CD14-positive monocyte (primary cell): ENCODE data around the gene INTS2. TPM values are rescaled to one million over a fixed set of nuclear protein-coding genes. Genes with fewer than 3 reads are reported as not detected.
"Not testable (repeated sequence)": the region's sequence is repeated elsewhere in the genome, so short reads cannot be mapped to it uniquely, and the experiment has no call there.

Experiments
- DNase-seq, 3 donors: peaks; one replicate each; pipeline ENCODE4 v3.0.0-alpha.2; 2011 to 2022
- H2AFZ ChIP-seq: 2 replicates; pipeline ENCODE4 v1.6.0; 2012; ENCODE audit warnings: mild to moderate bottlenecking, low read depth, low read length, inconsistent platforms; ENCODE audit not compliant: insufficient read depth, poor library complexity, severe bottlenecking
- H3K27ac ChIP-seq, 2 donors: 1 replicate in 1 of 2; 2 replicates in 1 of 2; pipeline ENCODE4 v1.5.1; 2012 to 2013; ENCODE audit warnings: low read length in 2 of 2, control low read depth in 1 of 2, inconsistent platforms in 1 of 2, low read depth in 1 of 2, mild to moderate bottlenecking in 1 of 2
- H3K27me3 ChIP-seq, 2 donors: one replicate each; pipeline versions ENCODE4 v1.6.0 to v1.6.1; 2011 to 2013; ENCODE audit warnings: low read length in 2 of 2; ENCODE audit not compliant: control insufficient read depth in 2 of 2, insufficient read depth in 2 of 2
- H3K36me3 ChIP-seq, 2 donors: replicated peaks in 1 of 2; 1 replicate in 1 of 2; 2 replicates in 1 of 2; pipeline versions ENCODE4 v1.5.1 to v1.6.1; 2012 to 2013; ENCODE audit warnings: low read length in 2 of 2, control low read depth in 1 of 2, inconsistent platforms in 1 of 2, mild to moderate bottlenecking in 1 of 2; ENCODE audit not compliant: insufficient read depth in 2 of 2, control insufficient read depth in 1 of 2
- H3K4me1 ChIP-seq, 2 donors: 1 replicate in 1 of 2; 2 replicates in 1 of 2; pipeline versions ENCODE4 v1.5.1 to v1.6.1; 2012 to 2013; ENCODE audit warnings: low read length in 2 of 2, control low read depth in 1 of 2, inconsistent platforms in 1 of 2, mild to moderate bottlenecking in 1 of 2, moderate library complexity in 1 of 2; ENCODE audit not compliant: insufficient read depth in 2 of 2, control insufficient read depth in 1 of 2
- H3K4me2 ChIP-seq: replicated peaks from 2 replicates; pipeline ENCODE3; 2012; ENCODE audit warnings: low read length, moderate library complexity, mild to moderate bottlenecking; ENCODE audit not compliant: poor library complexity, severe bottlenecking; ENCODE audit errors: extremely low read depth
- H3K4me3 ChIP-seq, 3 experiments: fragments of 200-600 bp in 1 of 3; sonication (generic) in 1 of 3; replicated peaks in 1 of 3; 1 replicate in 2 of 3; 2 replicates in 1 of 3; pipeline ENCODE4 v1.5.1; 2011 to 2013; ENCODE audit warnings: low read length in 3 of 3, mild to moderate bottlenecking in 3 of 3, control low read depth in 2 of 3, low read depth in 2 of 3, inconsistent platforms in 1 of 3, moderate library complexity in 1 of 3
- H3K79me2 ChIP-seq: 2 replicates; pipeline ENCODE4 v1.6.0; 2012; ENCODE audit warnings: mild to moderate bottlenecking, control low read depth, inconsistent platforms, low read length, moderate library complexity; ENCODE audit not compliant: insufficient read depth
- H3K9ac ChIP-seq: 2 replicates; pipeline ENCODE4 v1.6.0; 2017; ENCODE audit warnings: low read length, mild to moderate bottlenecking; ENCODE audit not compliant: insufficient read depth, poor library complexity, severe bottlenecking
- H3K9me3 ChIP-seq, 2 donors: replicated peaks in 1 of 2; 1 replicate in 1 of 2; 2 replicates in 1 of 2; pipeline versions ENCODE4 v1.5.1 to v1.6.1; 2012 to 2013; ENCODE audit warnings: low read length in 2 of 2, control low read depth in 1 of 2; ENCODE audit not compliant: control insufficient read depth in 1 of 2, insufficient read depth in 1 of 2
- H4K20me1 ChIP-seq: 2 replicates; pipeline ENCODE4 v1.6.0; 2012; ENCODE audit warnings: mild to moderate bottlenecking, low read length, control low read depth, moderate library complexity; ENCODE audit not compliant: insufficient read depth
- H3K27ac Mint-ChIP-seq, 7 donors: one replicate each; pipeline ENCODE4 v1.8.0; 2020; ENCODE audit warnings: mild to moderate bottlenecking in 7 of 7, mixed read lengths in 7 of 7, moderate library complexity in 6 of 7, inconsistent platforms in 2 of 7
- H3K27me3 Mint-ChIP-seq, 3 donors: one replicate each; pipeline ENCODE4 v1.8.0; 2021 to 2022; ENCODE audit warnings: low read depth in 3 of 3, mild to moderate bottlenecking in 3 of 3, mixed read lengths in 3 of 3, moderate library complexity in 3 of 3, inconsistent platforms in 1 of 3
- H3K36me3 Mint-ChIP-seq, 2 donors: one replicate each; pipeline ENCODE4 v1.8.0; 2020; ENCODE audit warnings: mixed read lengths in 2 of 2, inconsistent platforms in 1 of 2, mild to moderate bottlenecking in 1 of 2
- H3K4me1 Mint-ChIP-seq: one replicate; pipeline ENCODE4 v1.8.0; 2020; ENCODE audit warnings: mild to moderate bottlenecking, mixed read lengths
- H3K4me3 Mint-ChIP-seq, 2 donors: one replicate each; pipeline ENCODE4 v1.8.0; 2020; ENCODE audit warnings: mild to moderate bottlenecking in 2 of 2, mixed read lengths in 2 of 2, moderate library complexity in 1 of 2
- H3K9me3 Mint-ChIP-seq, 7 donors: one replicate each; pipeline ENCODE4 v1.8.0; 2020 to 2022; ENCODE audit warnings: mixed read lengths in 7 of 7, mild to moderate bottlenecking in 6 of 7, moderate library complexity in 6 of 7, inconsistent platforms in 2 of 7
- WGBS: methylation state at CpG from one replicate; pipeline ENCODE4 v1.1.5; 2013; ENCODE audit warnings: missing lambda C conversion rate; ENCODE audit not compliant: insufficient coverage; 5-methylcytosine and 5-hydroxymethylcytosine counted together
- intact Hi-C, 2 donors: fragments of 100-400 bp; cut with micrococcal nuclease; formaldehyde crosslinking; loops; one replicate each; pipeline versions ENCODE4 v1.15.0 to v1.15.1; 2023
- polyA plus RNA-seq, 3 donors: library from polyadenylated mRNA; depleted of rRNA in 1 of 3; unstranded in 2 of 3; stranded (reverse) in 1 of 3; fragments of 300-500 nt in 2 of 3; fragments of >200 nt in 1 of 3; fragmentation: Illumina TruSeq in 2 of 3; gene quantifications; 1 replicate in 2 of 3; 2 replicates in 1 of 3; pipeline ENCODE4 v1.2.3, GENCODE V29; 2012 to 2021
- TF ChIP-seq, protein P1 (sequence below): fragments of 200-600 bp; IDR thresholded peaks from one replicate; pipeline ENCODE4 v1.8.0; 2022; ENCODE audit warnings: antibody characterized with exemption, mild to moderate bottlenecking

The INTS2 gene
- polyA plus RNA-seq, 3 donors = 2.2 to 2.9 (median 2.6) TPM

- Histone ChIP-seq H2AFZ (no peak overlapping the region), H3K27ac (no peak overlapping the region), H3K36me3 (peaks cover 0 to 5% of the 10 kb centered on the region in 2 donors), H3K79me2 (no peaks in the 10 kb centered on the region), H3K4me3 (no peak overlapping the region), H4K20me1 (no peaks in the 10 kb centered on the region), H3K4me1 (no peaks in the 10 kb centered on the region), H3K27me3 (no peaks in the 10 kb centered on the region), H3K4me2 (no peak overlapping the region), H3K9ac (no peak overlapping the region), H3K9me3 (peaks cover 0 to 6% of the 10 kb centered on the region in 2 donors)
- TF ChIP-seq, protein P1, sequence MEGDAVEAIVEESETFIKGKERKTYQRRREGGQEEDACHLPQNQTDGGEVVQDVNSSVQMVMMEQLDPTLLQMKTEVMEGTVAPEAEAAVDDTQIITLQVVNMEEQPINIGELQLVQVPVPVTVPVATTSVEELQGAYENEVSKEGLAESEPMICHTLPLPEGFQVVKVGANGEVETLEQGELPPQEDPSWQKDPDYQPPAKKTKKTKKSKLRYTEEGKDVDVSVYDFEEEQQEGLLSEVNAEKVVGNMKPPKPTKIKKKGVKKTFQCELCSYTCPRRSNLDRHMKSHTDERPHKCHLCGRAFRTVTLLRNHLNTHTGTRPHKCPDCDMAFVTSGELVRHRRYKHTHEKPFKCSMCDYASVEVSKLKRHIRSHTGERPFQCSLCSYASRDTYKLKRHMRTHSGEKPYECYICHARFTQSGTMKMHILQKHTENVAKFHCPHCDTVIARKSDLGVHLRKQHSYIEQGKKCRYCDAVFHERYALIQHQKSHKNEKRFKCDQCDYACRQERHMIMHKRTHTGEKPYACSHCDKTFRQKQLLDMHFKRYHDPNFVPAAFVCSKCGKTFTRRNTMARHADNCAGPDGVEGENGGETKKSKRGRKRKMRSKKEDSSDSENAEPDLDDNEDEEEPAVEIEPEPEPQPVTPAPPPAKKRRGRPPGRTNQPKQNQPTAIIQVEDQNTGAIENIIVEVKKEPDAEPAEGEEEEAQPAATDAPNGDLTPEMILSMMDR = no peak
- peaks cover 2 to 11% (median 5%) of the 10 kb centered on the region in 7 donors for H3K9me3 Mint-ChIP-seq
- no peak for DNase-seq
- no peak overlapping the region for H3K4me3 Mint-ChIP-seq
- H3K27me3 Mint-ChIP-seq = peaks cover 0 to 2% (median 0%) of the 10 kb centered on the region in 3 donors
- intact Hi-C loops = no loop called here
- peaks cover 32 to 61% of the 10 kb centered on the region in 2 donors for H3K36me3 Mint-ChIP-seq
- 88% methylated on average over 1 of the region's 6 CpGs for whole genome bisulfite sequencing
- no peak overlapping the region for H3K27ac Mint-ChIP-seq
- H3K4me1 Mint-ChIP-seq = peaks cover 3% of the 10 kb centered on the region
Measured at GRCh38 chr17:61822326-61823285, 105.2 kb downstream of the INTS2 start.

DNA sequence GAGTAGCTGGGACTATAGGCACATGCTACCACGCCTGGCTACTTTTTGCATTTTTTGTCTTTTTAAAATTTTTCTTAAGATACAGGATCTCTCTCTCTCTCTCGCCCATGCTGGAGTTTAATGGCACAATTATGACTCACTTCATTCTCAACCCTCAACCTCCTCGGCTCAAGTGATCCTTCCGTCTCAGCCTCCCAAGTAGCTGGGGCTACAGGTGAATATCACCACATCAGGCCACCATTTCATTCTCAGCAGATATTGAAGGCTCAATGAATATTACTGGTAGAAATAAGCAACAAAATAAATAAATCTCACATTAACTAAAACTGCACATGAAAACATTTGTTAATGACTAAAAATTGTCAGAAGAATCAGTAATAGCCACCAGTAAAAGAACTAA is 106.1 kb downstream of the INTS2 start:
- no peaks in the 10 kb centered on the region for H3K79me2 ChIP-seq
- WGBS = 94% methylated on average over 2 of the region's 4 CpGs
- no peak overlapping the region for H3K4me2 ChIP-seq
- no peak overlapping the region for H2AFZ ChIP-seq
- Mint-ChIP-seq H3K4me3 (no peak overlapping the region), H3K9me3 (peaks cover 2 to 9% (median 5%) of the 10 kb centered on the region in 7 donors), H3K27ac (no peak overlapping the region), H3K27me3 (peaks cover 0 to 2% (median 0%) of the 10 kb centered on the region in 3 donors), H3K4me1 (peaks cover 8% of the 10 kb centered on the region), H3K36me3 (peaks cover 27 to 54% of the 10 kb centered on the region in 2 donors)
- no peaks in the 10 kb centered on the region for H3K27me3 ChIP-seq
- H3K4me1 ChIP-seq = peaks cover 3 to 7% of the 10 kb centered on the region in 2 donors
- no peak overlapping the region for H3K4me3 ChIP-seq
- H3K9me3 ChIP-seq = peaks cover 0 to 6% of the 10 kb centered on the region in 2 donors
- no peaks in the 10 kb centered on the region for H4K20me1 ChIP-seq
- TF ChIP-seq, protein P1 = no peak
- H3K9ac ChIP-seq = no peak overlapping the region
- intact Hi-C loops = no loop called here
- no peak for DNase-seq
- H3K27ac ChIP-seq = no peak overlapping the region
- peaks cover 0 to 5% of the 10 kb centered on the region in 2 donors for H3K36me3 ChIP-seq

DNA sequence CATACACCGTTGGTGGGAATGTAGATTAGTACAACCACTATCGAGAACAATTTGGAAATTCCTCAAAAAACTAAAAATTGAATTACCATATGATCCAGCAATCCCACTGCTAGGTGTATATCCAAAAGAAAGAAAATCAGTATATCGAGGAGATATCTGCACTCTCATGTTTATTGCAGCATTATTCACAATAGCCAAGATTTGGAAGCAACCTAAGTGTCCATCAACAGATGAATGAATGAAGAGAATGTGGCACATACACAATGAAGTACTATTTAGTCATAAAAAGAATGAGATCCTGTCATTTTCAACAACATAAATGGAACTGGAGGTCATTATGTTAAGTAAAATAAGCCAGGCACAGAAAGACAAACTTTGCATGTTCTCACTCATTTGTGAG is 108.5 kb downstream of the INTS2 start:
- H3K4me3 ChIP-seq, intact Hi-C loops, DNase-seq, H3K36me3 ChIP-seq, H4K20me1 ChIP-seq, H3K9me3 ChIP-seq, H3K27ac ChIP-seq, H3K4me3 Mint-ChIP-seq, H3K9ac ChIP-seq, H3K27me3 Mint-ChIP-seq, H3K4me2 ChIP-seq, H3K79me2 ChIP-seq, H2AFZ ChIP-seq, H3K9me3 Mint-ChIP-seq, H3K27me3 ChIP-seq: not testable (repeated sequence)
- H3K36me3 Mint-ChIP-seq = peaks cover 15 to 36% of the 10 kb centered on the region in 2 donors
- peaks cover 13% of the 10 kb centered on the region for H3K4me1 Mint-ChIP-seq
- WGBS = no CpG with 5 or more reads among the region's 3 CpGs
- H3K4me1 ChIP-seq = peaks cover 10 to 16% of the 10 kb centered on the region in 2 donors
- H3K27ac Mint-ChIP-seq = peak overlapping the region in 1 of 7 donors; percentile 83
